ENCODE measurements around the gene ASB11.

Gene ASB11

DNA sequence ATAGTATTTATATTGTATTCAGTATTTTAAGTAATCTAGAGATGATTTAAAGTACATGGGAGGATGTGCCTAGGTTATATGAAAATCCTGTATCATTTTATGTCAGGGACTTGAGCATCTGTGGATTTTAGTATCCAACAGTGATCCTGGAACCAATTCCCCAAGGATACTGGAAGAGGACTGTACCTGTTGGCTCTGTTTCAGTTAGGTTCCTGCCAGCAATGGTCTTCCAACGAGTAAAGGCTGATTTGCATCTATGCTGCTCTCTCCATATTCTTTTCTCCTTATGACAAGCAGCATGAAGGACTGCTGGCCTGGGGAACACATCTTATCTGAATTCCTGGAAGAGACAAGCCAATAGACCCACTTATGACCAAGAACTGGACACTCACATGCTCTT, 80.4 kb downstream of the ASB11 start:
- Mint-ChIP-seq H3K4me3 (no peak overlapping the region), H3K27me3 (peaks cover 5% of the 10 kb centered on the region), H3K4me1 (no peaks in the 10 kb centered on the region), H3K36me3 (no peaks in the 10 kb centered on the region), H3K9me3 (no peaks in the 10 kb centered on the region), H3K27ac (no peak overlapping the region)
- ATAC-seq (ENCODE audit: low read depth): no peak
- no peak for DNase-seq (ENCODE audit: low spot score in 2 of 2)

DNA sequence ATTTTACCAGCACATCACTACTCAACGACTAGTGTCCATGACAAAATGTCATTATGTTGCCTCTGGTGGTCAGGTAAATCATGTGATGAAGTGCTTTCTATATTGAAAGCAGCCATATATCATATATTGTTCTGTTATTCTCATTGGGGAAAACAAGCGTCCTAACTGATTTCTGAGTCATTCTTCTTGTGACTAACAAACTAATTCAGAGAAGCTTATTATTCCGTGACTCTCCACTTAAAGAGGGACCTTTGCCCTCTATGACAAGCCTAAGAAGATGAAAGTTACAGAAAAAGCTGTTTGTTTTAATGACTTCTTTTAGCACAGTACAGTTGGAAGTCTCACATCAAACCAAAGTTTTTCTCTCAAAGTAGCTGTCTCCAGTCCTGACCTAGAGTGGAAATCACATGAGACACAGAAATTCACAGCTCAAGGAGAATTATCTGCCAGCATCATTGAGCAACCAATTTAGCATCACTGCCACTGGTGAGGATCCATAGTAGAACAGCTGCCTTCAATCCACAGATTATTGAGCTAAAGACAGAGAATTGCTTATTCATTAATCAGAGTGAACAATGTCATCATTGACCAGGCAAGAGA, 81.9 kb downstream of the ASB11 start:
- Mint-ChIP-seq H3K36me3 (no peaks in the 10 kb centered on the region), H3K4me1 (no peaks in the 10 kb centered on the region), H3K4me3 (no peak overlapping the region), H3K9me3 (no peaks in the 10 kb centered on the region), H3K27me3 (peaks cover 5% of the 10 kb centered on the region), H3K27ac (no peak overlapping the region)
- no peak for DNase-seq (ENCODE audit: low spot score in 2 of 2)
- ATAC-seq (ENCODE audit: low read depth): no peak

All from memory B cell (primary cell).